NCI-H128 (cell line): Measurements from ENCODE around the gene C13orf42.

Experiments
- DNase-seq: peaks from one replicate; lab custom pipeline; 2025; ENCODE audit not compliant: unreplicated experiment; lab: John Stamatoyannopoulos, UW

The C13orf42 gene

DNA sequence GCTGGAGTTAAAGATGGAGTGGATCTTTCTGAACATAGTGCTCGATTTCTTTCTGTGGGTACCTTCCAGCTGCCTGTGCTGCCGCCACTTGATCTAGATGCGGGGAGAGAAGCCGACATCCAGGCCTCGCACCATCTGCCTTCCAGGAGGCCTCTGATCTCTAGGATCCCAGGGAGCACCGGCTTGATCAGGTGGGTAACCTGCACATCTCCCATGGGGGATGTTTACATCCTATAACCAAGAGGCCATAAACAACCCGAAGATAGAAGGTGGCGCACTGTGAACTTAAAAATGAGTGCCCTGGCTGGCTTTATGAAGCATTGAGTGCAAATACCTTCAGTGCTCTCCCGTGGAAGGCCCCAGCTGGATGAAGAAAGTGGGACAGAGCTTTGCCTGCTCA, at the start of gene C13orf42:
Gene C13orf42, minus strand, starts transcription at position 101 of the 400 bp plus-strand sequence. Its CDS starts 65 bp downstream, at position 36.
- DNase-seq, result no peak

- no peak for DNase-seq
Observed at GRCh38 chr13:51158880-51159518, 47.9 kb upstream of the C13orf42 start.

GRCh38 chr13:51158365-51158764, 47.3 kb upstream of the C13orf42 start:
- no peak for DNase-seq

DNA sequence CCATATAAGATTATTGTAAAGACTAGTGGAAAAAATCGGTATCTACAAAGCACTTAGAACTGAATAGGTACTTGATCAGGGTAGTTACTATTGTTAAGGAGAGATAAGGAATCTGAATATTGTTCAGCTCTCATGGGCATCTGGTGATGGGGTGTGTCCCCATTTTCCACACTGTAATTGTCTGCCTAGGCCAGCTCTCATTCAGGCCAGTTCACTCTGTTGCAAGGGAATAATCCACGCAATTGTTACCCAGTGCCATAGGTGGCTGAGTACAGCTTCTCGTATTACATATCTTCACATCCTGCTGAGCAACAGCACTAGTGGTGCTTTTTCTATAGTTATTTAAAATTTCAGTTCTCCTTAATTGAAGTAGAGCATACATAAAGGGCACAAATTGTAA, 45.6 kb upstream of the C13orf42 start:
- DNase-seq, result no peak

DNA sequence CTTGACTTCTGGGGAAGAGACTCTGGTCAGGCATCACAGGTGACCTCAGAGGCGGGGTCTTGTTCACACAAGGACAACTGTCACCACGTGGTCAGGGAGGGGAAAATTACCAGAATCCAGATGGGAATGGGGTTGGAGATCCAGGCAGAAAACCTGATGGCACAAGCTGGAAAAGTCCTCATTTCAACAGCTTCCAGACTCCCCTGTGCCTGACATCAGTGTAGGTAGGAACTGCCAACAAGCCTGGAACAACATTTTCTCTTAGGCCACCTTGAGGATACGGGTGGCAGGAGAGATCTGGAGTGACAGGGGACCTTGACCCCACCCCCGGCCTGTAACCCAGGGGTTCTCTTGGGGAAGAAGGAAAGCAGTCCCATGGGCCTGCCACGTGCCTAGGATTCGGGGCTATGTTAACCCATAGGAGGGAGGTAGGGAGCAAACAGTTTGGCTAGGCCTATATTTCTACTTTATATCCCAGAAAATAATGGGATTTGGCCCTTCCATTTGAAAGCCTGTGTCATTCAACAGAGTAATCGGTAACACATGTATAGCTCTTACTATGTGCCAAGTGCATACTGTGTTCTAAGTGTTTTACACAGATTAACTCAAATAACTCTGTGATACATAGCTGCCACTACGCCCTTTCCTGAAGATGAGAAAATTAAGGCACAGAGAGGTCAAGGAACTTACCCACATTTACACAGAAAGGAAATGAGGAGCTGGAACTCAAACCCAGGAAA, 44.9 kb upstream of the C13orf42 start:
- no peak for DNase-seq

DNA sequence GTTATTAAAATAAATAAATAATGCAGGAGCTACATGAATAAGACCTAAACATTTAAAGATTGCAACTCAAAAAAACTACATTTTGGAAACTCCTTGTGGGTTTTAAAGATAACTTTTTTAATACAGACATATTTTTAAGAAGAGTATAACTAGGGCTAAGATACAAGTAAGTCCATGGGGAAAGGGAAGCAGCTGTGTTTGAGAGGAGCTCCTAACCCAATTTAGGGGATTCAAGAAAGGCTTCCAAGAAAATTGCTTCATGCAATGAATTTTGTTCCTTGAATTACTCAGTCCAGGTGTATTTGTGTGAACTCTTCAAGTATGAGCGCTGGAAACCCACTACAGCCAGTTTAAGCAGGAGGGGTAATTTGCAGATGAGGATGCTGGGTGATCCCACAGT, 44.1 kb upstream of the C13orf42 start:
- no peak for DNase-seq

DNA sequence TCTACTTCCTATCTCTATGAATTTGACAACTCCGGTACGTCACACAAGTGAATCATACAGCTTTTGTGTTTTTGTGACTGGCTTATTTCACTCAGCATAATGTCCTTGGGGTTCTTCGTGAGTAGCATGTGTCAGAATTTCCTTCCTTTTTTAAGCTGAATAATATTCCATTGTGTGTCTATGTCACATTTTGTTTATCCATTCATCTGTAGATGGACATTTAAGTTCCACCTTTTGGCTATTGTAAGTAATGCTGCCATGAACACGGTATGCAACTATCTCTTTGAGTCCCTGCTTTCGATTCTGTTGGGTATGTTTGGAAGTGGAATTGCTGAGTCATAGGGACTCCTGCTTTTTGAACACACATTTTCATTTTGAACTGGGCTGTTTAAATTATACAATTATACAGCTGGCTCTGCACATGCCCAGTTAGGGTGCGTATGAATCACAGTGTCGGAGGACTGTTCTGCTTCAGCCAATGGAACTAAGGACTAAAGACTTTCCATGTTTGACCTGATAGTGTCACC, 43.0 kb upstream of the C13orf42 start:
- DNase-seq, result no peak

DNA sequence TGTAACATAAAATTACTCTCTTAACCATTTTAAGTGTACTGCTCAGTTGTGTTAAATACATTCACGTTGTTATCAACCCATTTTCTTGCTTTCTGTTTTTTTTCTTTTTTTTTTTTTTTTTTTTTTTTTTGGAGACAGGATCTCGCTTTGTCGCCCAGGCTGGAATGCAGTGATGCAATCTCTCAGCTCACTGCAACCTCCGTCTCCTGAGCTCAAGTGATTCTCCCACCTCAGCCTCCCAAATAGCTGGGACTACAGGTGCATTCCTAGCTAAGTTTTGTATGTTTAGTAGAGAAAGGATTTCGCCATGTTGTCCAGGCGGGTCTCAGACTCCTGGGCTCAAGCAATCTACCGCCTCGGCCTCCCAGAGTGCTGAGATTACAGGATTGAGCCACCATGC, 42.5 kb upstream of the C13orf42 start:
- no peak for DNase-seq

GRCh38 chr13:51152701-51153100, 41.6 kb upstream of the C13orf42 start:
- no peak for DNase-seq

- no peak for DNase-seq
Observed at GRCh38 chr13:51151463-51151862, 40.4 kb upstream of the C13orf42 start.

DNA sequence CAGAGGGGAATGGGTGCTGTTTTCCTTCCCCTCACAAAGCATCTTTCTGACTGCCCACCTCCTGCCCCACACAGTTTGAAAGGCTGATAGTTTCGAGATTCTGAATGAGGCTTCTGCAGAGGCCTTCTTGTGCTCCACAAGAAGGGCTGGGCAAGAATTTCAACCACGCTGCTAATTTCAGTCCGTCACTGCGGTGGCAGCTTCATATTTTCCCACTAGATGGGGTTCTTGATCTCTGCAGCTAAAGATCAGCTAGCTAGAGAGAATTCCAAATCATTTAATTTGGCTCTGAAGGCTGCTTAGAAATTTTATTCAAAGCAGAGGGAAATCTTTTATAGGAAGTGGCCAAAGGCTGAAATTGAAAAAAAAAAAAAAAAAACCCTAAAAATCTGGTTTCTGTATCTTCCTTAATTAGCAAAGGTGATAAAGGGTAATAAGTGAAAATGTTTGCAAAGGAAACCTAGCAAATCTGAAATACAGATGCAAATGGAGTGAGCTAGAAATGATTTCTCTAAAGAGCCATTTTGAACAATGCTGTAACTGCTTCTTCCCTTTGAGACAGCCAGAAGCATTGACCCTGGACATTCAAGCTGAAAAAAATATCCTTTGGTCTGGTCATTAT, 38.0 kb upstream of the C13orf42 start:
- peak; percentile 5 for DNase-seq

GRCh38 chr13:51148223-51148951, 37.3 kb upstream of the C13orf42 start:
- DNase-seq, result no peak

- DNase-seq, result no peak
Observed at GRCh38 chr13:51147732-51148131, 36.7 kb upstream of the C13orf42 start.

- DNase-seq, result no peak
Observed at GRCh38 chr13:51146667-51147066, 35.6 kb upstream of the C13orf42 start.

- DNase-seq, result no peak
Observed at GRCh38 chr13:51137250-51137649, 26.2 kb upstream of the C13orf42 start.

DNA sequence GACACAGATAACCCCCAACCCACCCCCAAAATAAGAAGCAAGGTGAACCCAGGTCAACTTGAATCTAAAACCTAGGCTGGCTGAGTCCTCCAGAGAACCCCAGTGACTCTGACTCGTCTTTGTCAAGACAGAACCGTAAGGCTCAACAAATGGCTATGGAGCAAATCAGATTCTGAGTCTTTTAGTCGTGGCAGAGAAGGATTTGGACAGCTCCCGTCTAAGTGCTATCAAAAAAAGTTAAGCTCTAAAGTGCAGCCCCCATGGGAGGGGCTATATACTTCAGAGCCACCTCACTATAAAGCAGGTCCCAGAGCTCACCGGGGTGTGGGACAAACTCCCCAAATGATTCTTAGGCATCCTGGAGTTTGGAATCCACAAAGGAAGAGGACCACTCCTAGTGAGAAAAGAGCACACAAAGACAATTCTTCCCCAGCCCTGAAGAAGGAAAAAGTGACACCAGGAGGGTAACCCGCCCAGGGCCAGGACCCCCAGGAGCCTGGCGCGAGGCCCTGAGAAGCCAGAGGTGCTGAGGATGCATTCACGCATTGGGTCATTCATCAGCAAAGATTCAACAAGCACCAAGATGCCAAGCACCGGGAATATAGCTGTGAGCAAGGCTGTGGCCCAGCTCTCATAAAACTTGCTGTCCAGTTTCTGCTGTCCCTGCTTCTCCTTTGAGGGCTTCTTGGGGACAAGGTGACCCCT, 25.4 kb upstream of the C13orf42 start:
- no peak for DNase-seq

GRCh38 chr13:51134763-51135365, 23.8 kb upstream of the C13orf42 start:
- DNase-seq, result no peak

GRCh38 chr13:51130348-51130747, 19.3 kb upstream of the C13orf42 start:
- DNase-seq, result no peak

- peak; percentile 8 for DNase-seq
Observed at GRCh38 chr13:51125495-51126226, 14.6 kb upstream of the C13orf42 start.
